GM18526 (cell line): ENCODE measurements around the gene TMEM161A.

Experiments
- POLR2A ChIP-seq: IDR thresholded peaks from 3 replicates; pipeline ENCODE4 v1.6.1; 2011; ENCODE audit not compliant: insufficient read length; ENCODE audit errors: extremely low read depth

Gene TMEM161A

DNA sequence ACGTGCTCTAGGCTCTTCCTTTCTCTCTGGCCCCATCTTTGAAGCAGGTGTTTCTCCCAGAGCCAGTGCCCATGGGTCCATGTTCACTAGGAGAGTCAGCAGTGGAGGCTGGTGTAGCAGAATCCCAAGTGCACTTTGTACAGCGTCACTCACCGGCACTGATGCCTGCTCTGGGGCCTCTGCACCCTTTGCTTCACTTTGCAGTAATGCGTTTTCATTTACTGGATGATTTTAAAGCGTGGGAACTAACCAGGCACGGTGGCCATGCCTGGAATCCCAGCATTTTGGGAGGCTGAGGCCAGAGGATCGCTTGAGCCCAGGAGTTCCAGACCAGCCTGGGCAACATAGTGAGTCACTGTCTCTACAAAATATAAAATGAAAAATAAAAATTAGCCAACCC is 43.8 kb downstream of the TMEM161A start:
- TF ChIP-seq POLR2A: no peak

DNA sequence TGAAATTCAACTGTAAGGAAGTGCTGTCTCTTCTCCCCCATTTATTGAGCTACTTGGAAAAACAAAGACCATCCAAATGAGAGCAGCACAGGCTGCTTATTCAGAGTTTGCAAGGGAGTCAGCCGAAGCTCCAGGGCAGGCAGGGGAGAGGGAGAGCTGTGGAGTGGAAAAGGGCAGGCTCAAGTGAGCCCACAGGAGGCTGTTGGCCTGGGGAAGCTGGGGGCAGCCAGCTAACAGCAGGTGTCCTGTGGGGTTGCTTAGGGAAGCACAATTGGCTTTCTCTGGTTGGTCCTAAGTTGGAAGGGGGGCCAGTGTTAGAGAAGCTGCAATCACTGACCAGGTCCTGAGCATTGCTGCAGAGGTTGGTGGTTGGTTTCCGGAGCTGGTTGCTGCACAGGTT is 50.6 kb downstream of the TMEM161A start:
- no peak for TF ChIP-seq POLR2A

DNA sequence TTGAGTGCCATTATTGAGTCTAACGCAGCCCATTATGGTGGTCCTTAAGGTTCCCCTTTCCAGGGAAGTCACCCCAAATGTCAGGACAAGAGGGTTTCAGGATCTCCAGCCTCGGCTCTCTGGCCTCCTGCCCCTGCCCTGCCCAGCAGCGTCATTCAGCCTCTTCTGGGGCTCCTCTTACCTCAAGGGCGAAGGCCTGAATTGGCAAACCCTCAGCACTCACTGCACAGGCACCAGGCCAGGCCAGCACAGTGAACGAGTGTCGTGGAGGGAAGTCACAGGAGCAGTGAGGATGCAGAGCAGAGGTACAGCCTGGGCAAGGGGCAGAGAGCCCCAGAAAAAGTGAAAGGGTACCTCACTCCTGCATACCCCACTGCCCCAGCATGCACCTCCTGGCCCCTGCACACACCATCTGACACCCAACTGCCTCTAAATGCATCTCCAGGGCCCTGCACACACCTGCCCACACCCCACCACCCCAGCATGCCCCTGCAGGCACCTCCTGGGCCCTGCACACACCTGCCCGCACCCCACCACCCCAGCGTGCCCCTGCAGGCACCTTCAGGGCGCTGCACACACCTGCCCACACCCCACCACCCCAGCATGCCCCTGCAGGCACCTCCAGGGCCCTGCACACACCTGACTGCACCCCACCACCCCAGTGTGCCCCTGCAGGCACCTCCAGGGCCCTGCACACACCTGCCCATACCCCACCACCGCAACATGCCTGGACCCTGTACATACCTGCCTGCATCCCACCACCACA is 54.7 kb downstream of the TMEM161A start:
- no peak for TF ChIP-seq POLR2A

DNA sequence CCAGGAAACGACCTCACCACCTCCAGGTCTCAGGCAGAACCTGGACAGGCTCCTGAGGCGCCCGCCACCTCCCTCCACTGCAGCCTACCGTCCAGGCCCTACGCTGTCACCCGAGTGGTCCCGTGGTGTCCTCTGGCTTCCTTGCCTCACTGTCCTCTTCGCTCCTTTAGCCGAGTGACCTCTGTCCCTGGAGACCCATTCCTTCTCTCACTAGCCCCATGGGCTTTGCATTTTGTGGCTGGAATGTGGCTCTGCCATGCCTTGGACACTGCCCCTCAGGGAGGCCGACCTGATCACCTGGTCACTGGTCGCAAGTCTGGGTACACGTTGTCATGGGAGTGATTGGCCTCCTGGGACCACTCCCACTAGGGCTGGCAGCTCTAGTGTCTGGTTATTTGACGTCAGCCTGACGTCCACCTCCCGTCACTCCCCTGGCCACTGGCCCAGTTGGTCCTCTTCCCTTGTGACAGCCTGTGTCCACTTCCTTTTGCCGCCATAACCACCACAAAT is 56.6 kb downstream of the TMEM161A start:
- TF ChIP-seq POLR2A: no peak

DNA sequence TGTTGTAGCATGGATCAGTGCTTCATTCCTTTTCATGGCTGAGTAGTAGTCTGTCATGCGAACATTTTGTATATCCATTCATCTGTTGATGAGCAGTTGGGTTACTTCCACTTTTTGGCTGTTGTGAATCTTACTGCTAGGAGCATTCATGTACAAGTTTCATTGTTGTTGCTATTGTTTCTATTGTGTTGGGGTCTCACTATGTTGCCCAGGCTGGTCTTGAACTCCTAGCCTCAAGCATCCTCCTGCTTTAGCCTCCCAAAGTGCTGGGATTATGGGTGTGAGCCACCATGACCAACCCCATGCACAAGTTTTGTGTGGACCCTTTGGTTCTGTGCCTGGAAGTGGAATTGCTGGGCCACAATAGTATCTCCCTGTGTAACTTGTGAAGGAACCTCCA is 58.7 kb downstream of the TMEM161A start:
- TF ChIP-seq POLR2A: no peak

DNA sequence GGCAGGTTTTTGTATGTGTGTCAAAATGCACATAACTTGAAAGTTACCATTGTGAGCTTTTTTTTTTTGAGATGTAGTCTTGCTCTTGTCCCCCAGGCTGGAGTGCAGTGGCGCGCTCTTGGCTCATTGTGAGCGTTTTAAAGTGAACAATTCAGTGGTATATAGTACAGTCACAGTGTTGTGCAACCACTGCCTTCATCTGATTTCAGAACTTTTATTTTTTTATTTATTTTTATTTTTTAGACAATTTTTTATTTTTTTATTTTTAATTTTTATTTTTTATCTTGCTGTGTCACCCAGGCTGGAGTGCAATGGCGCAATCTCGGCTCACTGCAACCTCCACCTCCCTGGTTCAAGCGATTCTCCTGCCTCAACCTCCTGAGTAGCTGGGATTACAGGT is 59.5 kb downstream of the TMEM161A start:
- no peak for TF ChIP-seq POLR2A

DNA sequence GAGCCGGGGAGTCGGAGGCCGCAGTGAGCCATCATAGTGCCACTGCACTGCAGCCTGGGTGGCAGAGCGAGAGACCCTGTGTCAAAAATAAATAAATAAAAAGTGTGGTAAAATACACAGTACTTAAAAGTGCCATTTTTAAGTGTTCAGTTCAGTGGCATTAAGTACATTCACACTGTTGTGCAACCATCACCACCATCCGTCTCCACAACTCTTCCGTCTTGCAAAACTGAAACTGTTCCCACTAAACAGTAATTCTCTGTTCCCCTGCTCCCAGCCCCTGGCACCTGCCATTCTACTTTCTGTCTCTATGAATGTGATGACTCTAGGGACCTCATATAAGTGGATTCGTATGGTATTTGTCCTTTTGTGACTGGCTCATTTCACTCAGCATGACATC is 61.2 kb downstream of the TMEM161A start:
- no peak for TF ChIP-seq POLR2A

DNA sequence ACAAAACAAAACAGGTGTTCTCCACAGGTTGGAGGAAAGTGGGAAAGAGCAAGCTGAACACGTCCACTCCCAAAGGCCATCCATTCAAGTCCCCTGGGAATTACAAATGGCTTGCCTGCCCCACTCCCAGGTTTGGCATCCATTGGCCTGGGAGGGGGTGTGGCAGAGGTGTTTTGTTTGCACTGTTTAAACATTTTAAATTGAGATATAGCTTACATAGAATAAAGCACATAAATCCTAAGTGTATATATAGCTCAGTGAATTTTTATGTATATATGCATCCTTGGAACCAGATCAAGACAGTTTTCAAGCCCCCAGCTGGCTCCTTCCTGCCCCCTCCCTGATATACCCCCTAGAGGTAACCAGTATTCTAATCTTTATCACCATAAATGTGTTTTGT is 61.8 kb downstream of the TMEM161A start:
- no peak for TF ChIP-seq POLR2A

DNA sequence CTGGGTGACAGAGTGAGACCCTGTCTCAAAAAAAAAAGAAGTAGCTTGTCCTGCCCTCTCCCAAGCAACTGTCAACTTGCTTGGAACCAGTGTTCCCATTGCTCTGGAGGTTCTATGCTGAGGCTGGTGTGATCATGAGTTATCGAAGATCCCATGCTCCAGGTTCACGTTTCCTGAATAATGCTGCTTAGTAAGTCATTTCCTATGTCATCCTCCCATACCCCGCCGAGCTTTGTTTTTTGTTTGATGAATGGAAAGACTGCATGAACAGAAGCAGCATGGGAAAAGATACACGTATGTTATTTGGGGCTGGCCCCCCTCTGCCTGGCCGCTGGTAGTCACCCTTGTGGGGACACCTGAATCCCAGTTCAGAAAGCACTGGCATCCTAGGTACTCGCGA is 63.2 kb downstream of the TMEM161A start:
- TF ChIP-seq POLR2A: no peak

DNA sequence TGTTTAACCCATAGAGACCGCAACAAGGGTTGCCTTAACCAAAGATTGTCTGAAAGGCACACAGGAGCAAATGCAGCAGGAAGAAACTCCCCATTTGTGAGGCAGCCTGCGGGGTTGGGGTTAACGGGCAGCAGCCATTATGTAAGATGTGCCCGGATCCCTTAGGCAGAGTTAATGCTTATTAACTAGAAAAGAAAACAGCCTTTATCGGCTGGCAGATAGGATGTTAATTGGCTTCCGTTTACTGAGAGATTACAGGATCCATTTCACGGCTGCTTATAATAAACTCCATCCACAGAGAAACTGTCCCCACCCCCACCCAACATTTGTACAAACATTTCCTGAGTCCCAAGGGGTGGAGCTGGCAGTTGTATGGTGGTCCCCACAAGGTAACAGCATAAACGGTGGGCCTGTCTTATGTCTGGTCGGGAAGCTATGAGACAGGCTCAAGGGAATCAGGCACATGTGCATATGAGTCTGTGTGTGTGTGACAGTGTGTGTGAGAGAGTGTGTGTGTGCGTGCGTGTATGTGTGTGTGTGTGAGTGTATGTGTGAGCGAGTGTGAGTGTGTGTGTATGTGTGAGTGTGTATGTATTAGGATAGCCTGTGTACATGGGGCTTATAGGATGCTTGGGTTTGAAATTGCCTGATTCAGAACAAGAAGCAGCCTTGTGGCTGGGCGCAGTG is 63.9 kb downstream of the TMEM161A start:
- TF ChIP-seq POLR2A: no peak

DNA sequence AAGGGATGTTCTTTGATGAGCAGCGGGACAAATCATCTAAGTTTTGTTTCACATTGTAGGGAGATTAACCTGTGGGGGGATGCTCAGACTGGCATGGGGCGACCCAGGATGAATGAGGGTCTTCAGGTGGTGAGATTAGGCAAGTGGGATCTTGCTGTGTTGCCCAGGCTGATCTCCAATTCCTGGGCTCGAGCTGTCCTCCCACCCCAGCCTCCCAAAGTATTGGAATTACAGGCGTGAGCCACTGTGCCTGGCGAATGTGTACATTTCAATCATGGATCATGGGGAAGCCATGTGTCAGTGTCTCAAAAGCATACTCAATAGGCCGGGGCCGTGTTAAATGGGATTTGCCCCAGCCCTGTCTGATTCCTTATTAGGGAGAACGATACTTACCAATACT is 66.4 kb downstream of the TMEM161A start:
- TF ChIP-seq POLR2A: no peak
